ENCODE data around the gene CRB3. TPM values are rescaled to one million over a fixed set of nuclear protein-coding genes. Genes with fewer than 3 reads are reported as not detected.

The CRB3 gene
- total and polyA plus RNA-seq, 2 donors (not counting 3 experiments of a cell fraction or from before 2014, with no cell fraction given): not detected

DNA sequence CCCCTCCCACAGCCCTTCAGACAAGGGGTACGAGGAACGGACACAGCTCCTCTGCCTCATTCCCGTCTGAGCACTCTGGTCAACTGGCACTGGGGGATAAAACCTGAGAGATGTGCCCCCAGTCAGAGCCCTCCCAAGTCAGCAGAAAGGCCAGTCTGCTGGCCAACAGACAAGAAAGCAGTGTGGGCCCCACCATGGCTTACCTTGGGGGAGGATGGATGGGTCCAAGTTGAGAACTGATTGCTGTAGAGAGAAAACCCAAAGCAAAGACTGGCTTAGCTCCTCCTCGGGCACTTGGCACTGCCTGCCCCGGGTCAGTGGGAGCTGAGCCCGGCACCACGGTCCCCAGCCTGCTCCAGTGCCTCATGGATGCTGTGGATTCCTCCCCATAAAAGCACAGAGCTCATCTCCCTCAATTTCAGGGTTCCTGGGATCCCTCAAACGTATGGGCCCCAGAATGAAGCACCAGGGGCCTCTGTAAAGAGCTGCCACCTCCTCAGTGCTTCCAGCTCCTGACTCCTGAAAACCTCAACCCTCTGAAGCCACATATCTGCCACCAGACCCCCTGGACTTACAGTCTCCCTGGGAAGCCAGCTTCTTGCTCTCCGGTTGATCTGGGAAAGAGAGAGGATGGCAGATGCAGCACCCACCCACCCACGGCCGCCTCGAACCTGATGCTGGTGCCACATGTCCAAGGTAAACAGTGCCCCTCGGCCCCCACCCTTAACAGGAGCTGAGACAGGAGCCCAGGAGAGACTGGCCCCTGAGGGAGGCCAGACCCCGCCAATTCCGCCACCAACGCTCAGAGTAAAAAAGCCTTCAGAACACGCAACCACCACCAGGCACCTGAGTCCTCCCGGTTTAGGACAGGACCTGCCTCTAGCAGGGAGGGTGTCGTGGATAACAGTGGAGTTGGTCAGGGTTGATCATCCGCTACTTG lies 42.7 kb upstream of the CRB3 start:
- peaks cover 3% of the 10 kb centered on the region for H4K20me1 ChIP-seq (replicated peaks; ENCODE audit: control insufficient read depth, extremely low read depth, insufficient read depth, low read length)
- BruUV-seq (replicated peaks): no TSS peak
- FAIRE-seq (no peak), DNase-seq (ENCODE audit: low read depth, low spot score) (no peak)
- H3K79me2 ChIP-seq (ENCODE audit: control insufficient read depth, insufficient read depth, low read length): peaks cover 57% of the 10 kb centered on the region
- dilution Hi-C loops (cut with MboI; ENCODE audit: extremely low pct_ligation_motif_present, low sequenced_read_pairs) (no loop called here), intact Hi-C loops (cut with micrococcal nuclease) (loop anchor here (5.0 to 10.0 kb wide), 3 partner anchors 257 to 374 kb away; partner anchors contain the start of genes GPR108 and TRIP10)
- H3K4me3 ChIP-seq (replicated peaks in 1 of 3; ENCODE audit: insufficient read depth in 1 of 3, low read depth in 1 of 3, low read length in 3 of 3): no peak overlapping the region
- H2AFZ ChIP-seq (ENCODE audit: low read depth, low read length): no peak overlapping the region
- H3K9me1 ChIP-seq (replicated peaks; ENCODE audit: control insufficient read depth, extremely low read depth, insufficient read depth, low read length): no peaks in the 10 kb centered on the region
- peaks cover 24 to 52% of the 10 kb centered on the region in 2 experiments for H3K36me3 ChIP-seq (ENCODE audit: control insufficient read depth in 2 of 2, extremely low read depth in 1 of 2, insufficient read depth in 2 of 2, low read length in 2 of 2)
- H3K4me1 ChIP-seq (ENCODE audit: control insufficient read depth, extremely low read depth, insufficient read depth, low read length): peaks cover 8% of the 10 kb centered on the region
- no peak overlapping the region for H3K4me2 ChIP-seq (ENCODE audit: insufficient read depth, low read length)
- TF ChIP-seq MYC (IDR thresholded peaks at IDR 0.05; ENCODE audit: low read depth, low read length): no peak
- no peak for TF ChIP-seq JUN (IDR thresholded peaks at IDR 0.05; ENCODE audit: borderline replicate concordance, insufficient read depth, insufficient read length, low read depth)
- TF ChIP-seq, protein P1, sequence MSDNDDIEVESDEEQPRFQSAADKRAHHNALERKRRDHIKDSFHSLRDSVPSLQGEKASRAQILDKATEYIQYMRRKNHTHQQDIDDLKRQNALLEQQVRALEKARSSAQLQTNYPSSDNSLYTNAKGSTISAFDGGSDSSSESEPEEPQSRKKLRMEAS (IDR thresholded peaks at IDR 0.05; ENCODE audit: insufficient read depth, insufficient read length): no peak
- H3K9me3 ChIP-seq (replicated peaks; ENCODE audit: control insufficient read depth, insufficient read depth, low read length): no peaks in the 10 kb centered on the region
- ChIA-PET POLR2A (no interaction called here), CTCF (interaction anchor here (1.9 kb wide), 1 partner anchor 296 kb away, joined by 9 read pairs; no protein-coding TSS in a partner anchor)
- H3K9ac ChIP-seq (replicated peaks; ENCODE audit: extremely low read depth, insufficient read depth, low read length): no peak overlapping the region
- no peak overlapping the region for H3K27ac ChIP-seq (ENCODE audit: insufficient read depth, low read depth, low read length)
- H3K27me3 ChIP-seq (ENCODE audit: control insufficient read depth in 2 of 2, insufficient read depth in 2 of 2, low read length in 2 of 2): no peaks in the 10 kb centered on the region

DNA sequence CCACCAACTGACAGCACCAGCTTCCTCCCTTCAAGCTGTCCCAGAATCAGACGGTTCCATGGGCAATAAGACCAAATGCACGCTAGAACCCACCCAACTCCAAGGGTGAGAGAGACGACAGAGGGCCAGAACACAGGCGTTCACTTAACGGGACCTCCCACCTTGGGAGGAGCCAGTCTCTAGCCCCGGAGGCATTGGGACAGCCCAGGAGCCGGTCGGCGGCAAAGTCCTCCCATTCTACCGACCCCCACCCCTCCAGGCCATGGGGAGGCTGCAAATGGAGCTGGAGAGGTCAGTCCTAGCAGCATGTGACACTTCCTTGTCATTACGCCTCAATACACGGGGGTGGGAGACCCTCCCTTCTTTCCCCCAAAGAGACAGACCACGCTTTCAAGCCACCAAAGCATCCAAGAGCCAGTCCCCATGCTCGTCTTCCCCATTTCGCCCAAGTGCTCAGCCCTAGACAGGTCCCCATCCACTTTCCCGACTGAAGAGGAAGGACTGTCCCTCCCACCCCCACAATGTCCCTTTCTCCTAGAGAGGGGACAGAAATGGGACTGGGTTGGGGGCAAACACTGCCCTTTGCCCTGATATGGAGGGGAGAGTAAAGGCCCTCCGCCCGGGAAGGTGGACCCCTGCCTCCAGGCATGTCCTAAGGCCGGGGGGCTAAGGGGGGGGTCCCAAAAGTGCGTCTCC lies 40.4 kb upstream of the CRB3 start:
- peak overlapping the region; percentile 84 for H3K9ac ChIP-seq (replicated peaks; ENCODE audit: extremely low read depth, insufficient read depth, low read length)
- no peak overlapping the region for H2AFZ ChIP-seq (ENCODE audit: low read depth, low read length)
- FAIRE-seq: peak; percentile 72
- H3K36me3 ChIP-seq (ENCODE audit: control insufficient read depth in 2 of 2, extremely low read depth in 1 of 2, insufficient read depth in 2 of 2, low read length in 2 of 2): peaks cover 14 to 32% of the 10 kb centered on the region in 2 experiments
- peaks cover 3% of the 10 kb centered on the region for H4K20me1 ChIP-seq (replicated peaks; ENCODE audit: control insufficient read depth, extremely low read depth, insufficient read depth, low read length)
- no peaks in the 10 kb centered on the region for H3K9me3 ChIP-seq (replicated peaks; ENCODE audit: control insufficient read depth, insufficient read depth, low read length)
- peak overlapping the region; percentile 6 for H3K27ac ChIP-seq (ENCODE audit: insufficient read depth, low read depth, low read length)
- H3K4me3 ChIP-seq (replicated peaks in 1 of 3; ENCODE audit: insufficient read depth in 1 of 3, low read depth in 1 of 3, low read length in 3 of 3): peak overlapping the region; percentile 79 to 94 (median 80)
- no peaks in the 10 kb centered on the region for H3K27me3 ChIP-seq (ENCODE audit: control insufficient read depth in 2 of 2, insufficient read depth in 2 of 2, low read length in 2 of 2)
- dilution Hi-C loops (cut with MboI; ENCODE audit: extremely low pct_ligation_motif_present, low sequenced_read_pairs) (no loop called here), intact Hi-C loops (cut with micrococcal nuclease) (loop anchor here (5.0 to 10.0 kb wide), 3 partner anchors 259 to 376 kb away; partner anchors contain the start of genes GPR108 and TRIP10)
- H3K4me2 ChIP-seq (ENCODE audit: insufficient read depth, low read length): peak overlapping the region; percentile 87
- H3K79me2 ChIP-seq (ENCODE audit: control insufficient read depth, insufficient read depth, low read length): peaks cover 56% of the 10 kb centered on the region
- no peaks in the 10 kb centered on the region for H3K9me1 ChIP-seq (replicated peaks; ENCODE audit: control insufficient read depth, extremely low read depth, insufficient read depth, low read length)
- ChIA-PET CTCF (no interaction called here), POLR2A (no interaction called here)
- no TSS peak for BruUV-seq (replicated peaks)
- TF ChIP-seq POLR2A (IDR thresholded peaks at IDR 0.05; ENCODE audit: low read depth, low read length) (no peak), EZH2 (IDR thresholded peaks at IDR 0.05; ENCODE audit: borderline replicate concordance, low read depth, low read length, severe bottlenecking) (no peak), GATA2 (IDR thresholded peaks at IDR 0.05; ENCODE audit: insufficient read depth, insufficient read length, low read depth, low read length) (no peak), FOS (IDR thresholded peaks at IDR 0.05; ENCODE audit: borderline replicate concordance, insufficient read depth, low read length) (no peak), JUN (IDR thresholded peaks at IDR 0.05; ENCODE audit: borderline replicate concordance, insufficient read depth, insufficient read length, low read depth) (no peak), POLR2AphosphoS5 (IDR thresholded peaks at IDR 0.05; ENCODE audit: insufficient read depth, low read depth, low read length) (no peak), MYC (IDR thresholded peaks at IDR 0.05; ENCODE audit: low read depth, low read length) (no peak)
- TF ChIP-seq, protein P1 (IDR thresholded peaks at IDR 0.05; ENCODE audit: insufficient read depth, insufficient read length): no peak
- TF ChIP-seq, protein P2, sequence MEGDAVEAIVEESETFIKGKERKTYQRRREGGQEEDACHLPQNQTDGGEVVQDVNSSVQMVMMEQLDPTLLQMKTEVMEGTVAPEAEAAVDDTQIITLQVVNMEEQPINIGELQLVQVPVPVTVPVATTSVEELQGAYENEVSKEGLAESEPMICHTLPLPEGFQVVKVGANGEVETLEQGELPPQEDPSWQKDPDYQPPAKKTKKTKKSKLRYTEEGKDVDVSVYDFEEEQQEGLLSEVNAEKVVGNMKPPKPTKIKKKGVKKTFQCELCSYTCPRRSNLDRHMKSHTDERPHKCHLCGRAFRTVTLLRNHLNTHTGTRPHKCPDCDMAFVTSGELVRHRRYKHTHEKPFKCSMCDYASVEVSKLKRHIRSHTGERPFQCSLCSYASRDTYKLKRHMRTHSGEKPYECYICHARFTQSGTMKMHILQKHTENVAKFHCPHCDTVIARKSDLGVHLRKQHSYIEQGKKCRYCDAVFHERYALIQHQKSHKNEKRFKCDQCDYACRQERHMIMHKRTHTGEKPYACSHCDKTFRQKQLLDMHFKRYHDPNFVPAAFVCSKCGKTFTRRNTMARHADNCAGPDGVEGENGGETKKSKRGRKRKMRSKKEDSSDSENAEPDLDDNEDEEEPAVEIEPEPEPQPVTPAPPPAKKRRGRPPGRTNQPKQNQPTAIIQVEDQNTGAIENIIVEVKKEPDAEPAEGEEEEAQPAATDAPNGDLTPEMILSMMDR (IDR thresholded peaks at IDR 0.05; ENCODE audit: extremely low read depth in 1 of 2, insufficient read depth in 1 of 2, low read depth in 1 of 2, low read length in 2 of 2): no peak
- DNase-seq (ENCODE audit: low read depth, low spot score): peak; percentile 57
- H3K4me1 ChIP-seq (ENCODE audit: control insufficient read depth, extremely low read depth, insufficient read depth, low read length): peaks cover 8% of the 10 kb centered on the region

Measured in endothelial cell of umbilical vein (primary cell).